COLO668 (cell line): ENCODE results near the gene WDR88.
"Not testable (repeated sequence)": the region's sequence is repeated elsewhere in the genome, so short reads cannot be mapped to it uniquely, and the experiment has no call there.

Experiments used
- DNase-seq: peaks from one replicate; lab custom pipeline; 2025; ENCODE audit not compliant: unreplicated experiment; lab: John Stamatoyannopoulos, UW

Gene WDR88

GRCh38 chr19:33196446-33197193, 64.7 kb downstream of the WDR88 start:
- DNase-seq = no peak

GRCh38 chr19:33197591-33198000, 65.7 kb downstream of the WDR88 start:
- no peak for DNase-seq

DNA sequence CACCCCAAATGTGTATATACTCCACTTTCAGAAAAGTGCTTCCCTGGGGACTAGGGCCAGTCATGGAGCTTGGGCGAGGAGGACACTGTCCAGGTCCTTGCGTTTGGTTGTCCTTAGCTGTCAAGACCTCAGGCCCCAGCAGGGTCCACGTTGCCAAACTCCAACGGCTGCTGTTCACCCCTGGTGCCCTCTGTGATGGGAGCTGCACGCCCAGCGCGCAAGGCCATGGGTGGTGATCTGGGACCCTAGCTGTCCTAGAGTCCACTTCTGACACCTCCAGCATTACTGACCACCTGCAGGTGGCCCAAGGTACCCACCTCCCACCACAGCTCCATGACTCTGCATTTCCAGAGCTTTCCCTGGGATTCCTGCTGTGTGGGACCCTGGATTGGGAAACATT, 66.3 kb downstream of the WDR88 start:
- DNase-seq = no peak

- DNase-seq = no peak
Observed at GRCh38 chr19:33199441-33200265, 67.7 kb downstream of the WDR88 start.

DNA sequence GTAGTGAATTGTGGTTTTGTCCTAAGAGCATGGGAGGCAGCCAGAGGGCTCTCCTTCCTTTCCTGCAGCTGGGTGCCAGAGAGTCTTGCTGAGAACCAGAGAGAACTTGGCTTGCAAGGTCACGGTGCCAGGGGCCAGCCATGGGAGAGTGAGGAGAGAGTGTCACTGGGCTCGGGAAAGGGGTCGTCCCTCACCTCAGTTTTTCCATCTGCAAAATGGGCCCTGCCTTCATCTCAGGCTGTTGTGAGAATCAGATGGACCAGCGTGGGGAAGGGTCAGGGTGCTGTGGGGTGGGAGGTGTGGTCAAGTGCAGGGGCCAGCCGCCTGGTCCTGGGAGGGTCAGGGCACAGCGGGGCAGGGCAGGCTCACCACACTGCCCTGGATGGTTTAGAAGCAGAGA, 69.6 kb downstream of the WDR88 start:
- no peak for DNase-seq

DNA sequence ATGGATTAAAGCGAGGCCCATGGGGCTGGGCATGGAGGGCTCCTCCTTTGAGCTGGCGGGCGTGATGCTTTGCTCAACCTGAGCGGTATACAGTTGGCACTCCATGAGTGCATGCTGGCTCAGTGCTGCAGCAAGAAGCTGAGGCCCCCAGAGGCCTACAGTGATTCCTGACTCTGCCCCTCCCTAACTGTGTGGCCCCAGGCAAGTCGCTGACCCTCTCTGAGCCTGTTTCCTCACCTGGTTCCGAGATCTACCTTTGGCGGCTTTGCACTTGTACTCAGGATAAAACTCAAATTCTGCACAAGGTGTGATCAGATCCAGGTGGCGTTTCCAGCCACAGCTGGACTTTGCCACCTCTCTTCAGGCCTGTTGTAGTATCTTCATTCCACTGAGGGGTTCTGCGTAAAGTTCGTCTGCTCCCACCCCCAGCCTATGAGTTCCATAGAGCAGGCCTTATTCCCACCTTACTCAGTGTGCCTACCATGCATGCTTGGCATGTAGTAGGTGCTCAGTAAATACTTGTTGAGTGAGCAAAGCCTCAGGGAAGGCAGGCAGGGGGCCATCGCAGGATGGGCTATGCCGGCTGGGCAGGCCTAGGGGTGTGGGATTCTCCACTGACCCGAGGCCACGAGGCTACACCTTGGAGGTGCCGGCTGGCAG, 70.1 kb downstream of the WDR88 start:
- no peak for DNase-seq

GRCh38 chr19:33202546-33203507, 70.9 kb downstream of the WDR88 start:
- DNase-seq = no peak

DNA sequence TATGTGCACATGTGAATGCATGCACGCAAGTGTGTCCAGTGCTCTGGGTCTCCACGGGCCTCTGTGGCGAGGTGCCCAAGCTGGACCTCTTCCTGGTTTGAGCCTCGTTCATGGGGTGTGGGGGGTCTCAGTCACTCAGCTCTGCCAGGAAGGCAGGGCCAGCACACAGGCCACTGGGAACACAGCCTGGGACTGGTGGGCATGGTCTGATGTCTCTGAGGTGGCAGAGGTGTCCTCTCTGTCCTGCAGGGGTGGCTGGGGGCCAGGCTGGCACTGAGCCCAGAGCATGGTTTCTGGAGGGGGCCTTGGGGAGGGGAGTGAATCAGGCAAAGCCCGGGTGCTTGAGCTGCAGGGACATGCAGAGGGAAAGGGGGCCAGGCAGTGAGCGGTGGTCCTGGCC, 71.6 kb downstream of the WDR88 start:
- DNase-seq = no peak

- DNase-seq = no peak
Observed at GRCh38 chr19:33204136-33204973, 72.4 kb downstream of the WDR88 start.

DNA sequence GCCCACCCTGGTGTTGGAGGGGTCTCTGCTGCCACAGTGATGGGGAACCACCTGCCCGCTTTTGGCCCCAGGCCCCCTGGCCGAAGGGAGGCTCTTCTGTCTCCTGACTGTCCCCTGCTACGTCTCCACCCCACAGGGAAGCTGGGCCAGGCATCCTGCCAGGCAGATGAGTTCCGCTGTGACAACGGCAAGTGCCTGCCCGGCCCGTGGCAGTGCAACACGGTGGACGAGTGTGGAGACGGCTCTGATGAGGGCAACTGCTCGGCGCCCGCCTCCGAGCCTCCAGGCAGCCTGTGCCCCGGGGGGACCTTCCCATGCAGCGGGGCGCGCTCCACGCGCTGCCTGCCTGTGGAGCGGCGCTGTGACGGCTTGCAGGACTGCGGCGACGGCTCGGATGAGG, 73.2 kb downstream of the WDR88 start:
- no peak for DNase-seq

DNA sequence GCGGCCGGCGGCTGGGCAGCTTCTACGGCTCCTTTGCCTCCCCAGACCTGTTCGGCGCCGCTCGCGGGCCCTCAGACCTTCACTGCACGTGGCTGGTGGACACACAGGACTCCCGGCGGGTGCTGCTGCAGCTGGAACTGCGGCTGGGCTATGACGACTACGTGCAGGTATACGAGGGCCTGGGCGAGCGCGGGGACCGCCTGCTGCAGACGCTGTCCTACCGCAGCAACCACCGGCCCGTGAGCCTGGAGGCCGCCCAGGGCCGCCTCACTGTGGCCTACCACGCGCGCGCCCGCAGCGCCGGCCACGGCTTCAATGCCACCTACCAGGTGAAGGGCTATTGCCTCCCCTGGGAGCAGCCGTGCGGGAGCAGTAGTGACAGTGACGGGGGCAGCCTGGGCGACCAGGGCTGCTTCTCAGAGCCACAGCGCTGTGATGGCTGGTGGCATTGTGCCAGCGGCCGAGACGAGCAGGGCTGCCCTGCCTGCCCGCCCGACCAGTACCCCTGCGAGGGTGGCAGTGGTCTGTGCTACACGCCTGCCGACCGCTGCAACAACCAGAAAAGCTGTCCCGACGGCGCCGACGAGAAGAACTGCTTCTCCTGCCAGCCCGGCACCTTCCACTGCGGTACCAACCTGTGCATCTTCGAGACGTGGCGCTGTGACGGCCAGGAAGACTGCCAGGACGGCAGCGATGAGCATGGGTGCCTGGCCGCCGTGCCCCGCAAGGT, 73.8 kb downstream of the WDR88 start:
- DNase-seq = no peak

- DNase-seq = no peak
Observed at GRCh38 chr19:33206261-33207039, 74.5 kb downstream of the WDR88 start.

DNA sequence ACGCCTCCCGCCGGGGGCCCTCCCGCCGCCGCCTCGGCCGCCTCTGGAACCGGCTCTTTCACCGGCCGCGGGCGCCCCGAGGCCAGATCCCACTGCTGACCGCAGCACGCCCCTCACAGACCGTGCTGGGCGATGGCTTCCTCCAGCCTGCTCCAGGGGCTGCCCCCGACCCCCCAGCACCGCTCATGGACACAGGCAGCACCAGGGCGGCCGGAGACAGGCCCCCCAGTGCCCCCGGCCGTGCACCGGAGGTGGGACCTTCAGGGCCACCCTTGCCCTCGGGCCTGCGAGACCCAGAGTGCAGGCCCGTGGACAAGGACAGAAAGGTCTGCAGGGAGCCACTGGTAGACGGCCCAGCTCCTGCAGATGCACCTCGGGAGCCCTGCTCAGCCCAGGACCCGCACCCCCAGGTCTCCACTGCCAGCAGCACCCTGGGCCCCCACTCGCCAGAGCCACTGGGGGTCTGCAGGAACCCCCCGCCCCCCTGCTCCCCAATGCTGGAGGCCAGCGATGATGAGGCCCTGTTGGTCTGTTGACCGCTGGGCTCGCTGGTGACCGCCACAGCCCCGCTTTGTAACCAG, 75.2 kb downstream of the WDR88 start:
- no peak for DNase-seq

- DNase-seq = no peak
Observed at GRCh38 chr19:33207903-33208302, 76.0 kb downstream of the WDR88 start.

DNA sequence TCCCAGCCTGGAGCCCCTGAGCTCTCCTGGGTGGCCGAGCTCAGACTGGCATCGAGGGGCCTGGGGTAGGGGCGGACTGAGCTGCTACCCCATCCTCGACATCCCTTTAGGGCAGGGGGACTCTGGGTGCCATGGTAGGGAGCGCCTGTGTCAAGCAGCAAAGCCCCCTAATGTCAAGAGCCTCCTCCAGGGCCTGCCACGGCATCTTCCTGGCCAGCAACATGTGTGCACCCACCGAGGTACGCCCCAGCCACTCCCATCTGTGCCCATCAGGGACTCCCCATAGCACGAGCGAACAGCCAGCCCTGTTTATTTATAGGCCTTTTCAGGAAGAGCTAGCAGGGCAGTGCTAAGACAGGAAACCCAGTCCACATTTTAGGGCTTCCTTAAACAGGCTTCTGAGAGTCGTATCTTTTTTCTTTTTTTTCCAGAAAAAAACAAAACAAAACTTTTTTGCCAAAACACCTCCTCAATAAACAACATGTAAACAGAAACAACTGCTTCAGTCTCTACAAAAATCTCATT, 76.5 kb downstream of the WDR88 start:
- no peak for DNase-seq

- no peak for DNase-seq
Observed at GRCh38 chr19:33208904-33209849, 77.3 kb downstream of the WDR88 start.

DNA sequence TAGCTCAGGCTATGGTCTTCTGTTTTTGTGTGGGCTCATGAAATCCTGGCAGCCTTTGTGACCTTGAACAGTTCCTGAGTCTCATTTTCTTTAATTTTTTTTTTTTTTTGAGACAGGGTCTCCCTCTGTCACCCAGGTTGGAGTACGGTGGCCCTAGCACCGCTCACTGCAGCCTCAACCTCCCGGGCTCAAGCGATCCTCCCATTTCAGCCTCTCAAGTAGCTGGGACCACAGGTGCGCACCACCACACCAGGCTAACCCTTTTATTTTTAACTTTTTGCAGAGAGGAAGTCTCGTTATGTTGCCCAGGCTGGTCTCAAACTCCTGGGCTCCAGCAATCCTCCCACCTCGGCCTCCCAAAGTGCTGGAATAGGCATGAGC, 77.9 kb downstream of the WDR88 start:
- not testable (repeated sequence) for DNase-seq
